NCI-H2029 treated with DMSO at 0.1 percent for 48 hours (cell line): Measurements from ENCODE around the gene PTPRH.
"Not testable (repeated sequence)": the region's sequence is repeated elsewhere in the genome, so short reads cannot be mapped to it uniquely, and the experiment has no call there.

Experiments
- DNase-seq: peaks from one replicate; lab custom pipeline; 2025; lab: John Stamatoyannopoulos, UW

PTPRH gene

DNA sequence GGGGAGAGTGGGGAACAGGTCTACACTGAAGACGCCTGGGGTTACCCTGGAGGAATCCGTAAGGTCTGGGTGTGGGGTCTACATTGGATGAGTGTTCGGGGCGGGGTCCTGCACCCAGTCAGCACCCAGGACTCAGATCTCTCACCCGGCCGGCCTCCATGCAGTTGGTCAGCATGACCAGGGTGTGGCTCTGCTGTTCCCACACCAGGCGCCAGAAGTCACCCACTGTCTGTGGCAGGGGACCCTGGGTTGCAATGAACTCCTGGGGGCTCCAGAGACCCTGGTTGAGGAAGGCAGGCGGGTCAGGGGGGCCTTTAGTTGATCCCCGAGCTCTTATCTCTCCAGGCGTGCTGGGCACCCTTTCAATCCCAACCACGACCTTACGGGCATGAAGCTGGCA is 23.2 kb downstream of the PTPRH start:
- DNase-seq, result no peak

DNA sequence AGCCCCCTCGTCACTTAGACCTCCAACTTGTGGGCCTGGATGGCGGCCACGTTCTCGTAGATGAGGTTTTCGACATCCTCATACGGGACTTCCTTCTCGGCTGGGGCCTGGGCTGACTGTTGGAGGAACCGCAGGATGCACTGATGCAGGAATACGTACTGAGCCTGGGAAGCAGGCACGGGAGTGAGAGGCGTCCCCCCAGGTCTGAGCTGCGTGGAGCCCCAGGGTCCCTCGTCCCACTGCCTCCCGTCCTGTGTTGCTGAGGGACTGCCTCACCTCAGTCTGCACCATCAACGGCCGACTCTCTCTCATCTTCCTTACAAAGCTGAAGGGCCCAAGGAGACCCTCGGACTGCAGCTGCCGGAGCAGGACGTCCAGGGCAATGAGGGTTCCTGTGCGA is 27.6 kb downstream of the PTPRH start:
- DNase-seq, result no peak

DNA sequence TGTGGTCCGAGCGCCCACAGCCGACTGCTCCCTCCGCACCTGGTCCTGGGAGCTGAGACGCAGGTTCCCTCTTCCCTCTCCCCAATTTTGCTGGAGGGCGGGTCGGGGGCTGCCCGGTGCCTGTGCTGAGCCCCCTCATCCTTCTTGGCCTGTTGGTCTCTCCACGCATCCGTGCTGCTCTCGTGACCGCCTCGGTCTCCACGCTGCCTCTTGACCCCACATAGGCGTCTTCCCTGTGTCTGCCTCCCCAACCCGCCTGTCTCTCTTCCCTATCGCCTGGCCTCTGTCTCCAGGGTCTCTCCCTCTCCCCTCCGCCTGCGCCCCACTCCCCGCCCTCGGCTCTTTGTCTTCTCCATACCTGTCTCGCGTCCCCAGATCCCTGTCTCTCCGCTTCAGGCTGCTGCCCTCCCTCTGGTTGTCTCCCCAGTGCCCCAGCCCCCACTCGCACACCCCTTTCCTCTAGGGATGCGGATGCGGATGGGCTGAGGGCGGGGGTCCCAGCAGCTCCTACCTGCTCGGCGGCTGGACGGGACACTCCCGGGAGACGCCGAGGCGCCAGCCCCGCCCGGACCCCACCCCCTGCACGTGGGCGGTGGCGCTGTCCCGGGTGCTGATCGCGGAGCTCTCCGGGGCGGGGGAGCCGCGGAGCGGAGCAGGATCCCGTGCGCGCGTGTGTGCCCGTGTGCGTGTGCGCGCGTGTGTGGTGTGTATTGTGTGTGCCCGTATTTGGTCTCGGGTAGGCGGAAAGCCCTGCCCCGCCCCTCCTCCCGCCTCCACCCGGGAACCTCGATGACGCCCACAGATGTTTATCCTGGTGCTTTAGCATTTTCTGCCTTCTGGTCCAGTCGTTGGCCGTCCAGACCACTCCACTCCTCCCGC is 29.5 kb downstream of the PTPRH start, which contains the start of gene SYT5:
Gene SYT5 (minus strand): TSS at position 684 of the 879 bp plus-strand sequence. CDS start 1,248 bp downstream, outside the sequence.
- DNase-seq, result no peak

DNA sequence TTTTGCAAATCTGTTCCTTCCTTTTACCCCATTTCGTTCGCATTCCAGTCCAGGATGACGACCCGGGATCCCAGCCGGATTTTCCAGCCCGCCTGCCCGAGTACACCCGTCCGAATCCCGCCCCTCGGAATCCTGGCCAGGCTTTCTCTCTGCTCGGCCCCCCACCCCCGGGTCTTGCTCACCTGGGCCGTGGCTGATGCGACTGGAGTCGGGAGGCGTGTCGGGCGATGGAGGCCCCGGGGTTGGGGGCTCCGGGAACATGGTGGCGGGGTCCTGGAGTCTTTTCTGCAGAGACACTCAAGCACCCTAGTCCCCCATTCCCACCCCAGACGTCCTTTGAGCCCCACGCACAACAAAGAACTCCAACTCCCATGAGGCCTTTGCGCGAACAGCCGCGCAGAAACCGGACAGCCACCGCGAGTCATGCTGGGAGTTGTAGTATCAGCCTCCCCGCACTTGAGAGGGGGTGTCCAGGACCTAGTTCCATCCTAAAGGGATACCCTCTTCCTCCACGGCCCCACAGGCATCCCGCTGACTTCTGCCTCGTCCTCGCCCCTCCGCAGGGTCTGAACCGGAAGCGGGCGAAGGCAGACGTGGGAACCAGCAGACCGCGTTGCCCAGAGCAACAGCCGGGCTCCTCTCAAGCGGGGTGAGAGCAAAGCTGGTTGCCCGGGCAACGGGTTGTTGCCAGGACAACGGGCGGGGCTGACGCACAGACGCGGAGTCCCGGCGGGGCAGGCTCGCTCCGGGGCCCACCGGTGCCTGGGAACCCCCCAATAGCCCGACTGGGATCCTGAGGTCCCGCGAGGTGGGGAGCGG is 30.3 kb downstream of the PTPRH start:
- DNase-seq, result peak; percentile 44

DNA sequence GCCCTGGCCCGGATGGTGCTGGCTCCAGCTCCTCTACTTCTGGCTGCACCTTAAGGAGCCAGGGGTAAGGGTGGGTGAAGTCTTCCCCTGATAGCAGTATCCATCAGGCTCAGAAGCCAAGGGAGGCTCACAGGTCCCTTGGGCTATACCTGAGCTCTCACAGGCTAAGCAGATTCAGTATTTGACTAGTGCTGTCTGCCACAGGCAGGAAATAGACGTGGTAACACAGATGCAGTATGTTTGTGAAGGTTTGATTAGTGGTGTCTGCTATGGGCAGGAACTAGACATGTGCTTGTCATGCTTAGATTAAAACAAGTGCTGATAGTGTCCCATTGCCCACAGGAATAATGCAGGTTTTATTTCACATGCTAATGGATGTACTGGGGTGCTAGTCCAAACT is 33.2 kb downstream of the PTPRH start:
- DNase-seq, result no peak

DNA sequence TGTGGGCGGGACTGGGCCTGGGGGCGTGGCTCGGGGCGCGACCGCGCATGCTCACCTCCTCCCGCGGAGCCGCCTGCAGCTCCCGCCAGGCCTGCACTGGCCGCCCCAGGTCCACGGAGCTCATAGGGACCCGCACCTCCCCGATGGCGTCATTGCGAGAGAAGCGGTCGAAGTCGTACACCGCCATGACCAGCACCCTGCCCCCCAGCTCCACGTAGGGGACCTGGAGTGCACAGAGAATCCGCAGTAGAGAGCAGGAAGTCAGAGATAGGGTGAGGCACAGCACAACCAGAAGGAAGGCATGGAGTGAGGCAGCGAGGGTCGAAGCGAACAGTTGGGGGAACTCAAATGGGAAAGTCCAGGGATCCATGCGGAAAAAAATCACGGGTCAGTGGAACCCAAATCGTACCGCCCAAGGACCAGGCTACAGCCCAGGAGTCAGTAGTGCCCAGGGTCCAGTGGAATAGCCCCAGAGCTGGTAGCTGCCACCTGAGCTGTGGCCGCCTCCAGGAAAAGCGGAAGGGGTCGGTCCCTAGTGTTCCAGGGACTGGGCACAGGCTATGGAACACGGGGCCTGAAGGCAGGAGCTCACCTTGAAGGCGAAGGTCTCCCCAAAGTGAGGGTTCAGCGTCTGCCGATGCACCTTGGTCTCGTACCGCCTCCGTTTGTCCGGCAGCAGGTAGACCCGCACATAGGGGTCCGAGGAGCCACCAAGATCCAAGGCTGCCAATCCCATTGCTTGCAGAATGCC is 34.0 kb downstream of the PTPRH start:
- DNase-seq, result no peak

DNA sequence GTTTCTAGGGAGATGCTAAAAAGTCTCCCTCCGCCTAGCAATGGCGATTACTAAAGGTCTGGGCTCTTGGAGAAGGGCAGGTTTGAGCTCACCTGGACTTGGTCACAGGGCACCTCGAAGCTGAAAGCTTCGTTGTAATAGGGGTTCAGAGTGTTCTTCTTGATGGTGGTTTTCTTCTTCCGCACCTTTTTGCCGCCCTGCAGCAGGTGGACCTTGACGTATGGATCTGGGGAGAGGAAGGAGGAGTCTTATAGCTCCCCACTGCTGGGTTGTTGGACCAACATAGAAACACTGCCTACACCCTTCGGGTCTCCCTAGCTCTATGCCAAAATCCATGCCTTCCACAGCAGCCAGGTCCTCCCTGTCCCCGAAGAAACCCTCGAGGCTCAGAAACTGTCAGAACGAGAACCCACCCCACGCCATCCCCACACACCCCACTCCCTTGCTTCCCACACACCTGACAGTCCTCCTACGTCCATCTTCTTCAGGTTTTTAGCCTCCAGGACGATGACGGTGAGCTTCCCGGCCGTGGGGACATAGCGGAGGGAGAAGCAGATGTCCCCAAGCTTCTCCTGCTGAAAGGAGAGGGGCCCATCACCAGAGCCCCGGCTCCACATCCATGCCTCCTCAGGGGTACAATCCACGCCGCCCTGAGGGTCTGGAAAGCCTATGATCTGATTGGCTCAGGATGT is 34.7 kb downstream of the PTPRH start:
- DNase-seq, result no peak

DNA sequence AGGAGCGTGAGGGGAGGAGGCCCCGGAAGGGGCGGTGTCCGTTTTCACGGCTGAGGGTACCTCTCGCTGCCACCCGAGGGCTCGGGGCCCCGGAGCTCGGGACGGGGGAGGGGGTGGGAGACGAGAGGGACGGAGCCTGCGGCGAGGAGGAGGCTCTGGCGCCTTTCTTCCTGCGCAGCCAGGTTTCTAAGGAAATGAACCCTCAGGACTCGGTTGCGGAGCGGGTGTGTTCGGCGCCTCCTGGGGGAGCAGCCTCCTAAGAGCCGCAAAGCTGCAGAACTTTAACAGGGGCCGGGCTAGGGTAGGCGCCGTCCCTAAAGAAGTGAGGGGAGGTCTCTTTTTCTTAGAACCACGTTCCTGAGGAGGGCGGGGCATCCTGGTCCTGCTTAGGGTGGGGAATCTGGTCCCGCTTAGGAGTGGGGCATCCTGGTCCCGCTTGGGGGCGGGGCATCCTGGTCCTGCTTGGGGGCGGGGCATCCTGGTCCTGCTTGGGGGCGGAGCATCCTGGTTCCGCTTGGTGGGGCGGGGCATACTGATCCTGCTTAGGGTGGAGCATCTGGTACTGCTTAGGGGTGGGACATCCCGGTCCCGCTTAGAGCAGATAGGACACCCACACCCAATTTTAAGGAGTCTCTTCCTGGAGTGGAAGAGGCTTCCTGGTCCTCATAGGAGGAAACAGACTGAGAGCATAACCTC is 35.4 kb downstream of the PTPRH start:
- peak; percentile 7 for DNase-seq

DNA sequence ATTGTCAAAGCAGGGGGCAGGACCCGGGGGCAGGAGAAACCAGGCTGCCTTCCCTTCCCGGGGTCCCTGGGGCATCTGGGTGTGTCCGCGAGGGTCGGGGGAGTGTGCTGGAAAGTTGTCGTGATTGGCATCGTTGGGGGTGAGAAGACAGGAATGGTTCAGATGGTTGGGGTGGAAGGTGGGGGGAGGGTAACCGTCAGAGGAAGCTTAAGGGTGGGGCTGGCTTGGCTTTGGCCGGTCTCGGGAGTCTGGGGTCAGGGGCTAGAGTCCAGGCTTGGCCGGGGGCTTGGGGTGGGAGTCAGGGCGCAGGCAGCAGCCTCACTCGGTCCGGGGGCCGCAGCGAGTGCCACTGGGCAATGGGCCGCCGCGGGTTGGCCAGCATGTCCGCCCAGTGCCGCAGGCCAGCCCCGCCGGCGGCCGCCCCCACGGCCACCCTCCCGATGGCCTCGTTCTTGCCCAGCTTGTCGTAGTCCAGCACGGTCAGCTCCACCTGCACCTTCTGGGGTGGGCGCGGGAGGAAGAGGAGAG is 36.1 kb downstream of the PTPRH start:
- DNase-seq, result no peak

DNA sequence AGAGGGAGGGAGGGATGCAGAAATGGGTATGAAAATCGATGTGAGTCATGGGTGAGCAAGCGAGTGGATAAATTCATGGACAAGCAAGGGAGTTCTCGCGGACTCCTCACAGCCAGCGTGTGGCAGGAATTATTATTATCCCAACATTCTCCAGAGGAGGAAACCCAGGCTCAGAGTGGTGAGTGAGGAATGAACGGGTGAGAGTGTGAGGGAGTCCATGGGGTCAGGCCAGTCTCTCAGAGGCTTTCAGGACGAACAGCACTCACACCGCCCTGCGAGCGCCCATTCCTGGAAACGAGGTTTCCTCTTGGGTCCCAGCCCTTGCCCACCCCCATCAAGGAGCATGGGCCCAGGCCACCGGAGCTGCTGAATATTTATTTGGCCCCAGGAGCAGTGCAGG is 36.6 kb downstream of the PTPRH start:
- no peak for DNase-seq

DNA sequence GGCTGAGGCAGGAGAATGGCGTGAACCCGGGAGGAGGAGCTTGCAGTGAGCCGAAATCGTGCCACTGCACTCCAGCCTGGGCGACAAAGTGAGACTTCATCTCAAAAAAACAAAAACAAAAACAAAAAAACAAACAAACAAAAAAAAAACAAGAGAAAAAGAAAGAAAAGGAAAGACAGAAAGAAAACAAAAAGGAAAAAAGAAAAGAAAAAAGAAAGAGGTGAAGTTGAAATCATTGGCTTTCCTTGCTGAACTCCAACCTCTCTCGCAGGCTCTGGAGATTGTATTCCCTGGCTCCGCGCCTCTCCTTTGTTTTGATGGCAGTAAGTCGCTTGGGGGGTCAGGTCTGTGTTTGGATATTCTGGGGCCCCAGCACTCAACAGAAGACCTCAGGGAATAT is 37.0 kb downstream of the PTPRH start:
- DNase-seq, result not testable (repeated sequence)

DNA sequence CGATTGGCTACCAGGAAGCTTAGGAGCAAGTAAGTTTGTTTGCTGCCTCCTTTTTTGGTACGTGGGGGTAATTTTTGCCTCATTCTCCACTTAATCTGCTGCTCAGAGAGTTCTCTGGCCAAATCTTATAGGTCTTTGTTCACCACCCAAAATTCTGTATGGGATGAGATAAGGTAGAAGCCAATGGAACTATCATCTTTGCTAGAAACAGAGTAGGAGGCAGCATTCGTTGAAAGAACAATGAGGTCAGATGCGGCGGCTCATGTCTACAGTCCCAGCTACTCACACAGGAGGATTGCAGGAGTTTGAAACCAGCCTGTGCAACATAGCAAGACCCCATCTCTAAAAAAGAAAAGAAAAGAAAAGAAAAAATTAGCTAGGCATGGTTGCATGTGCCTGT is 37.9 kb downstream of the PTPRH start:
- no peak for DNase-seq

DNA sequence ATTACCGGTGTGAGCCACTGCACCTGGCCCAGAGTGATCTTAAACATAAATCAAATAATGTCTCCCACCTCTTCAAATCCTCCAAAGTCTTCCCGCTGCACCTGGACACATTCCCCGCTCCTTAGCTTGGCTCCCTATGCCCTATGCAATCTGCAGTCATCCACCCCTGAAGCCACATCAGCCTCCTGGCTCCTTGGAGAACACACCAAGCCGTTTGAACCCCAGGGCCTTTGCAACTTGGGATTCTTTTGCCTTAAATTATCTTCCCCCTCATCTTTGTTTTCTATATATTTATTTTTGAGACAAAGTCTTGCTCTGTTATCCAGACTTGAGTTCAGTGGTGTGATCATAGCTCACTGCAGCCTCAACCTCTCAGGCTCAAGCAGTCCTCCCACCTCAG is 40.2 kb downstream of the PTPRH start:
- no peak for DNase-seq

DNA sequence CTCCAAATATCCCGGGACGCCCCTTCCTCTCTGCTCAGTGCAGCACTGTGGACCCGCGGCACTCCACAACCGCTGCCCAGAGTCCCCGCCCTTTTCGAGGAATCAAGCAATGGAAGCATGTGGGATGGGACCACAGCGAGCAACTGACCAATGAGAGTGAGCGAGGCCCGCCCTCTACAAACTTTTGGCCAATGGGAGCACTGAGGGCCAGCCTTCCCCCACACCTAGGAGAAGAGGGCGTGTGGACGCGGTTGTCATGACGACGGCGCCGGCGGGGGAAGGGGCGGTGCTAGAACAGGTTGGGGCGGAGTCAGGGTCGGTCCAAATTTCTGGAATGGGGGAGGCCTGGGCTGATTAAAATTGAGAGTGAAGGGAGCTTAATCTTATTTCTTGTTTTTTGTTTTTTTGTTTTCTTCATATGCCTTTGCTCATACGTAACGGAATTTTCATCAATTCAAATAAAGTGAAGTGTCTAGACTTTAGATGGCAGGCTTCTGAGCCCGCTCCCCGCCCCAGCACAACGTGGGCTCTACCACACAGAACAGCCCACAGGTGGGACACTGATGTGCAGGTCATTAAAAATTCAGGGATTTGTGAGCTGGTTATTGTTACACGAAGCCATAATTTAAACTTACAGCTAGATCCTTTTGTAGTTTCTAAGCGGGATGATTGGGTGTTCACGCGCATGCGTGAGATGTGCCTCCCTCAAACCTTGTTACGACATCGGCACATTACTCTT is 42.6 kb downstream of the PTPRH start, which contains the start of gene DNAAF3:
Gene DNAAF3 (minus strand): TSS at position 84 of the 739 bp plus-strand sequence. CDS start 200 bp downstream, outside the sequence.
- DNase-seq, result peak; percentile 97

DNA sequence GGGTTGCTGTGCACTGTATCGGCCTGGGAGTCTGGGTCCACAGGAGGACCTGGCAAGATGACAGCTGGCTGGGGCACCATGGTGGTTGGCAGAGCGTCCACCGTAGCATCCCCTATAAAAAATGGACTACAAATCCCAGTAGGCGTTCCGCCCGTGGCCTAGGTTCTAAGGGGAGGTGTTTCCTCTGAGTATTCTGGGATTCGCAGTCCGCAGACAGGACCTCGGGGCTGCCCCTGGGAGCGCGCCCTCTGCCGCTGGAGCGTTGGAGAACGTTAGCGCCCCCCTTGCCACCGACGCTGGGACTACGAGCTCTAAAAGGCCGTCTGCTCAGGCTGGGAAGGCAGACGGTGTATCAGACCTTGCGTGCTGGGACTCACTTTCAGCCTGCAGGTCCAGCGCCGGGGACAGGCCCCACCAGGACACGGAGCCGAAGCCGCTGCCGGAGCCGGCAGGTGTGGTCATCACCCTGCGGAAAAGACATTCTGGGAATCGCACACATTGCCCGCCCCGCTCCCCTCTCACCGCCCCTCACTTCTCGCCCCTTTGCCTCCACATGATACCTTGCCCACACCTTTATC is 43.3 kb downstream of the PTPRH start:
- peak; percentile 31 for DNase-seq

DNA sequence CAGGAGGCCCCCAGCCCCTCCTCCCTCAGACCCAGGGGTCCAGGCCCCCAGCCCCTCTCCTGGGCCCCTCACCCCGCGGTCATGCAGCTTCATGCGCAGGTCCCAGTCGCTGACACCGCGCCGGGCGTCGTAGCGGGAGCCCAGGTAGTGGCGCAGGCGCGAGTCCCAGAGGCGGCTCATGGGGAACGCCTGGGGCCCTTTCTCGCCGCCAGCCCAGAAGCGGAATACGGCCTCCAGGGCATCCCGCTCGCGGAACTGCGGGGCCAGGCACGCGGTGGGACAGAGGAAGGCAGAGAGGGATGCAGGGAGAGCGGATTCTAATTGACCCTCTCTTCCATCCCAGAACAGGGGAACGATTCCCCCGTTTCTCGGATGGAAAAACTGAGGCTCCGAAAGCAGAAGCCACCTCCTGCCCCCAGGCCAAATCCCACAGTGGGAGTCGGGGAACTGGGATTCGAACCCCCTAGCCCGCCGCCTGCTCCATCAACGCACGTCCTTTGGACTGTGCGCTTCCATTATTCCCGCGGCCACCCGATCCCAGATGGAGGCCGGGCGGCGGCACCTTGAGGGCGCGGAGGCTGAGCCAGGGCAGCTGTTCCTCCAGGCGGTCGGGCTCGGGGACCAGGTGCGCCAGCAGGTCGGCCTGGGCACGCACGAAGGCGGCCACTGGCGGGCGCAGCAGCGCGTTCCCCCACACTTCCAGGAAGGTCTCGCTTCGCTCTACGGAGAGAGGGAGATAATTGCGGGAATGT is 47.6 kb downstream of the PTPRH start:
- no peak for DNase-seq

DNA sequence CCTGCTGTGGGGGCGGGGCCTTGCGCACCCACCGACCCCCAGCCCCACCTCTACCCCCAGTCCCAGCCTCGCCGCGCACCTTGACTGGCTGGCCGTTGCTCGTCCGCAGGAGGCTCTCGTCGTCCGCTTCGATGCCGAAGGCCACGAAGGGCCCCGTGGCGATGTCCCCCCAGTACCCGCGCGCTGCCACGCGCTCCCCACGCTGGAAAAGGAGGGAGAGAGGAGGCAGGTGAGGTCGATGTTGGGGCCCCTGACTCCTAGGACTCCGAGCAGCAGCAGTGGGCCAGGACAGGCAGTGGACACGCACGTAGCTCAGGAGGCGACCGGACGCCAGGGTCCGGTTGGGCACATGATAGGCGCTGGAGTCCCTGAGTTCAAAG is 48.3 kb downstream of the PTPRH start:
- no peak for DNase-seq

DNA sequence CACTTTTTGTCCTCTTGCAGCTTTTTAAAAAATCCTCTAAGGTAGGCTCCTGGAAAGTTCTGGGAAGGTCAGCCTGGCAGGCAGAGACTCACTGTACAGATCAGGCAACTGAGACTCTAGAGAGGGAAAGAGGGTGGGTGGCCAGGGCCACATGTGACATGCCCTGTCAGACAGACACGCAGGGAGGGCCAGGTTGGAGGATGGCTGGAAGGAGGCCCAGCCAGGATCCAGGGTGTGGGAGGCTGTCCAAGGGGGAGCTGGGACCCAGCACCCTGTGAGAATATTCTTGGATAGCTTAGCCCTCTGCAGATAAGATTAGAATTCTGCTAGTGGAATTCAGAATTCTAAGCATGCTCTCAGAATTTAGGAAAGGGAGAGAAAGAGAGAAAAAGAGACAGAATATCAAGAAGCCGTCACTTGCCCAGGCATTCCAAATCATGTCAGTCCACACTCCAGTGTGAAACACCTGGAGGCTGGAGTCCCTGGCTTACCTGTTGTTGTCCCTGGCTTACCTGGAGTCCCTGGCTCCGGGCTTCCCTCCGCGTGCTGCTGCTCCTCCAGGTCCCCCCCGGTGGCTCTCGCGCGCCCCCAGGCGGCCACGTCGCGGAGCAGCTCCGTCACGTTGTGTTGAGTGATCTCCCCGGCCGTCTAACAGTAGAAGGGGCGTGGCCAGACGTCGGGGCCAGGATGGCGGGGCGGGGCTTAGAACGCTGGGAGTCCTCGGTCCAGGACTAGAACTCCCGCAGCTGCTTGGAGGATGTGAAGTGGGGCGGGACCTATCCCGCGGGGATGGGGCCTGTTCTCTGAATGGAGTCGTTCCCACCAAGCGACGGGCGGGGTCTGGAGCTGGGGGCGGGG is 48.9 kb downstream of the PTPRH start:
- DNase-seq, result peak; percentile 66
